Stimulated activated CD4-positive, alpha-beta T cell treated with anti-CD3 and anti-CD28 coated beads, Interleukin-4, amount 100 ng/mL, for 48 hours (primary cell): Measurements from ENCODE around the gene NADK2.

Experiments
- DNase-seq, 2 donors: peaks; one replicate each; pipeline ENCODE4 v3.0.0-alpha.2; 2020; ENCODE audit warnings: low read depth in 2 of 2

Gene NADK2

GRCh38 chr5:36246036-36246800 is 4.5 kb upstream of the NADK2 start:
- DNase-seq, result no peak

- DNase-seq, result no peak
Observed at GRCh38 chr5:36244076-36244475, 2.4 kb upstream of the NADK2 start.

GRCh38 chr5:36243653-36244052 is 1.9 kb upstream of the NADK2 start:
- no peak for DNase-seq

- DNase-seq, result no peak
Observed at GRCh38 chr5:36242534-36243485, 1.1 kb upstream of the NADK2 start.

- DNase-seq, result peak; percentile 9 to 11
Observed at GRCh38 chr5:36240779-36241630, 720 bp downstream of the NADK2 start.

- no peak for DNase-seq
Observed at GRCh38 chr5:36239370-36240293, 2.1 kb downstream of the NADK2 start.

- no peak for DNase-seq
Observed at GRCh38 chr5:36238502-36239295, 3.0 kb downstream of the NADK2 start.

- no peak for DNase-seq
Observed at GRCh38 chr5:36237751-36238150, 4.0 kb downstream of the NADK2 start.

GRCh38 chr5:36236801-36237200 is 4.9 kb downstream of the NADK2 start:
- no peak for DNase-seq

- DNase-seq, result no peak
Observed at GRCh38 chr5:36232533-36232932, 9.2 kb downstream of the NADK2 start.

GRCh38 chr5:36230151-36230790 is 11.5 kb downstream of the NADK2 start:
- no peak for DNase-seq

- no peak for DNase-seq
Observed at GRCh38 chr5:36228505-36228904, 13.2 kb downstream of the NADK2 start.

- DNase-seq, result no peak
Observed at GRCh38 chr5:36227046-36227445, 14.7 kb downstream of the NADK2 start.

GRCh38 chr5:36222620-36223019 is 19.1 kb downstream of the NADK2 start:
- no peak for DNase-seq

GRCh38 chr5:36217988-36218387 is 23.7 kb downstream of the NADK2 start:
- DNase-seq, result no peak

- no peak for DNase-seq
Observed at GRCh38 chr5:36217567-36217966, 24.2 kb downstream of the NADK2 start.

- DNase-seq, result no peak
Observed at GRCh38 chr5:36215910-36216309, 25.8 kb downstream of the NADK2 start.

GRCh38 chr5:36214436-36214835 is 27.3 kb downstream of the NADK2 start:
- DNase-seq, result no peak

GRCh38 chr5:36209664-36210063 is 32.1 kb downstream of the NADK2 start:
- DNase-seq, result no peak
